ENCODE measurements around the gene TOE1.

GRCh38 chr1:45304311-45305081 is 35.5 kb upstream of the TOE1 start:
- TF ChIP-seq CTCF (IDR thresholded peaks at IDR 0.05; ENCODE audit: insufficient read depth, low read length) (no peak), REST (IDR thresholded peaks at IDR 0.05; ENCODE audit: insufficient replicate concordance, low read depth) (no peak), POLR2AphosphoS5 (IDR thresholded peaks at IDR 0.05; ENCODE audit: low read depth) (no peak), GABPA (IDR thresholded peaks at IDR 0.05; ENCODE audit: low read depth) (no peak)
